Esophagus muscularis mucosa (tissue), 4 donors: ENCODE results near the gene IST1.

Experiments used
- EP300 ChIP-seq: sonication (generic); formaldehyde crosslinking; IDR thresholded peaks from one replicate; pipeline ENCODE4 v1.6.1; 2017; ENCODE audit warnings: antibody characterized with exemption
- POLR2A ChIP-seq: fragments of 450-650 bp; IDR thresholded peaks from one replicate; pipeline ENCODE4 v1.6.1; 2017; ENCODE audit warnings: antibody characterized with exemption, moderate library complexity, mild to moderate bottlenecking, low read depth
- POLR2AphosphoS5 ChIP-seq, 2 donors: sonication (generic); formaldehyde crosslinking; IDR thresholded peaks; one replicate each; pipeline ENCODE4 v1.6.1; 2017; ENCODE audit warnings: antibody characterized with exemption in 2 of 2
- TF ChIP-seq, protein P1 (sequence below), 3 experiments: fragments of 200-600 bp in 2 of 3; fragments of 450-650 bp in 1 of 3; sonication (generic) in 2 of 3; IDR thresholded peaks; one replicate each; pipeline ENCODE4 v1.5.1; 2017 to 2019; ENCODE audit warnings: antibody characterized with exemption in 3 of 3, mild to moderate bottlenecking in 2 of 3, moderate library complexity in 1 of 3

DNA sequence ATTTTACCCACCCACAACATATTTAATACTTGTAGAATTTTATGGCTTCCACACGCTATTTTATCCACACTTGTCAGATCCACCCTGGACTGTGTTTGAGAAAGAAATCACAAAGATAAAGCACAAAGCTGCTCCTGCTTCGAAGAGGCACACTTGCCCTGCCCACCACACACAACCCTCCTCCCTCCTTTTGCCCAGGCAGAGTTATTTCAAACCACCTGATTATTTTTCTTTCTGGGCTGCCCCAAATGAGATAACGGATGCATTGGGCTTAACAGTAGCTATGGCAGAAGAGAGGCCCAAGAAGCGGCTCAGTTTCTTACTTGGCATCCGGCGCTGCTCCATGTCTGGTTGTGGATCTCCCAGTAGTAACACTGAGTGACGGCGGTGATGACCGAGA is 77.7 kb downstream of the IST1 start:
- TF ChIP-seq, protein P1, sequence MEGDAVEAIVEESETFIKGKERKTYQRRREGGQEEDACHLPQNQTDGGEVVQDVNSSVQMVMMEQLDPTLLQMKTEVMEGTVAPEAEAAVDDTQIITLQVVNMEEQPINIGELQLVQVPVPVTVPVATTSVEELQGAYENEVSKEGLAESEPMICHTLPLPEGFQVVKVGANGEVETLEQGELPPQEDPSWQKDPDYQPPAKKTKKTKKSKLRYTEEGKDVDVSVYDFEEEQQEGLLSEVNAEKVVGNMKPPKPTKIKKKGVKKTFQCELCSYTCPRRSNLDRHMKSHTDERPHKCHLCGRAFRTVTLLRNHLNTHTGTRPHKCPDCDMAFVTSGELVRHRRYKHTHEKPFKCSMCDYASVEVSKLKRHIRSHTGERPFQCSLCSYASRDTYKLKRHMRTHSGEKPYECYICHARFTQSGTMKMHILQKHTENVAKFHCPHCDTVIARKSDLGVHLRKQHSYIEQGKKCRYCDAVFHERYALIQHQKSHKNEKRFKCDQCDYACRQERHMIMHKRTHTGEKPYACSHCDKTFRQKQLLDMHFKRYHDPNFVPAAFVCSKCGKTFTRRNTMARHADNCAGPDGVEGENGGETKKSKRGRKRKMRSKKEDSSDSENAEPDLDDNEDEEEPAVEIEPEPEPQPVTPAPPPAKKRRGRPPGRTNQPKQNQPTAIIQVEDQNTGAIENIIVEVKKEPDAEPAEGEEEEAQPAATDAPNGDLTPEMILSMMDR (IDR thresholded peaks at IDR 0.05) = no peak
- TF ChIP-seq POLR2A (no peak), POLR2AphosphoS5 (IDR thresholded peaks at IDR 0.05) (no peak), EP300 (no peak)
